Measurements from ENCODE around the gene NKAIN1. TPM values are rescaled to one million over a fixed set of nuclear protein-coding genes. Genes with fewer than 3 reads are reported as not detected.
"Not testable (repeated sequence)": the region's sequence is repeated elsewhere in the genome, so short reads cannot be mapped to it uniquely, and the experiment has no call there.

Gene NKAIN1
- total RNA-seq (under 1 TPM; 0.12 to 0.46 (median 0.23) TPM), polyA plus RNA-seq (1 to 10 TPM in 1 of 2 donors, under 1 TPM in 1; 0.05 to 1.2 TPM)
- long read RNA-seq, donor 1: 0 reads
- long read RNA-seq, donor 2: 0 reads
- long read RNA-seq, donor 3: 0 reads

- DNase-seq: peak in 1 of 5 donors; percentile 27
- no peaks in the 10 kb centered on the region for H3K27me3 ChIP-seq
- H3K4me1 ChIP-seq (ENCODE audit: insufficient read depth): no peaks in the 10 kb centered on the region
- H3K27ac ChIP-seq: no peak within 1 kb of the TSS
- intact Hi-C loops (cut with DNase I): no loop called here
- H3K36me3 ChIP-seq: no peaks in the 10 kb centered on the region
- H3K4me3 ChIP-seq: no peak within 1 kb of the TSS
- no peaks in the 10 kb centered on the region for H3K9me3 ChIP-seq
- WGBS, 3 donors: 0 to 1% (median 1%) methylated on average over 19 to 56 of the region's 57 CpGs
- TF ChIP-seq POLR2A (IDR thresholded peaks at IDR 0.05) (no peak), EP300 (IDR thresholded peaks at IDR 0.05) (no peak), CTCF (IDR thresholded peaks at IDR 0.05) (no peak)
Observed at GRCh38 chr1:31239653-31240241, at the start of gene NKAIN1. Gene NKAIN1, minus strand, starts transcription at chr1:31239887. Its CDS starts 340 bp downstream, at chr1:31239547.

- H3K27me3 ChIP-seq: no peaks in the 10 kb centered on the region
- no peak overlapping the region for H3K27ac ChIP-seq
- 81 to 85% (median 84%) methylated on average over 4 of the region's 4 CpGs for WGBS, 3 donors
- H3K4me3 ChIP-seq: no peak overlapping the region
- H3K9me3 ChIP-seq: no peaks in the 10 kb centered on the region
- DNase-seq: no peak
- intact Hi-C loops (cut with DNase I): no loop called here
- no peaks in the 10 kb centered on the region for H3K4me1 ChIP-seq (ENCODE audit: insufficient read depth)
- H3K36me3 ChIP-seq: no peaks in the 10 kb centered on the region
- TF ChIP-seq POLR2A (IDR thresholded peaks at IDR 0.05) (no peak), CTCF (IDR thresholded peaks at IDR 0.05) (no peak), EP300 (IDR thresholded peaks at IDR 0.05) (no peak)
Observed at GRCh38 chr1:31289021-31289420, 49.3 kb upstream of the NKAIN1 start.

- 95 to 99% (median 97%) methylated on average over 4 of the region's 4 CpGs for WGBS, 3 donors
- H3K27me3 ChIP-seq; H3K4me3 ChIP-seq; H3K36me3 ChIP-seq; intact Hi-C loops (cut with DNase I); H3K4me1 ChIP-seq (ENCODE audit: insufficient read depth); H3K9me3 ChIP-seq; H3K27ac ChIP-seq: not testable (repeated sequence)
- DNase-seq: peak in 1 of 5 donors; percentile 35
Observed at GRCh38 chr1:31287791-31288190, 48.1 kb upstream of the NKAIN1 start.

GRCh38 chr1:31282426-31282825, 42.7 kb upstream of the NKAIN1 start:
- 93 to 95% (median 94%) methylated on average over 9 of the region's 9 CpGs for WGBS, 3 donors
- H3K27ac ChIP-seq; H3K27me3 ChIP-seq; H3K9me3 ChIP-seq; DNase-seq; H3K36me3 ChIP-seq; H3K4me1 ChIP-seq (ENCODE audit: insufficient read depth); H3K4me3 ChIP-seq; intact Hi-C loops (cut with DNase I): not testable (repeated sequence)

GRCh38 chr1:31273619-31274018, 33.9 kb upstream of the NKAIN1 start:
- H3K4me3 ChIP-seq: no peak overlapping the region
- intact Hi-C loops (cut with DNase I): no loop called here
- H3K9me3 ChIP-seq: no peaks in the 10 kb centered on the region
- no peaks in the 10 kb centered on the region for H3K4me1 ChIP-seq (ENCODE audit: insufficient read depth)
- WGBS, 3 donors: 76 to 86% (median 85%) methylated on average over 2 of the region's 2 CpGs
- TF ChIP-seq POLR2A (IDR thresholded peaks at IDR 0.05) (no peak), EP300 (IDR thresholded peaks at IDR 0.05) (no peak), CTCF (IDR thresholded peaks at IDR 0.05) (no peak)
- no peak overlapping the region for H3K27ac ChIP-seq
- no peaks in the 10 kb centered on the region for H3K36me3 ChIP-seq
- H3K27me3 ChIP-seq: no peaks in the 10 kb centered on the region
- DNase-seq: no peak

All from ovary (tissue), 10 donors.